K562 (cell line): ENCODE data around the gene SOCS7. TPM values are rescaled to one million over a fixed set of nuclear protein-coding genes. Genes with fewer than 3 reads are reported as not detected.

ENCODE experiments used
- ATAC-seq: fragments of 200-7000 bp; cut with Tn5 transposase; 3 replicates; pipeline ENCODE4 v1.9.1; 2020; ENCODE audit warnings: moderate library complexity
- BruUV-seq: library from RNA; stranded (reverse); fragments of 400-500 nt; replicated peaks from 2 replicates; lab custom pipeline; 2021; lab: Mats Ljungman, UMichigan
- CTCF ChIA-PET: fragments of 300-600 bp; formaldehyde crosslinking; extraction: SDS; loops from one replicate; lab custom pipeline; 2021; ENCODE audit warnings: low intra/inter-chr PET ratio; lab: Yijun Ruan, JAX
- POLR2A ChIA-PET: fragments of 300-600, 350-650 bp; sonication (Branson Sonifier 250); formaldehyde crosslinking; extraction: SDS; loops from one replicate; lab custom pipeline; 2021; ENCODE audit warnings: antibody characterized with exemption, inconsistent platforms; lab: Yijun Ruan, JAX
- DNase-seq, 4 experiments: peaks; one replicate each; pipeline versions ENCODE4 v3.0.0 to v3.0.0-alpha.2; 2011 to 2018; ENCODE audit warnings: low spot score in 3 of 4, mixed read lengths in 3 of 4; ENCODE audit errors: extremely low read depth in 1 of 4
- FAIRE-seq: peaks from 2 replicates; lab custom pipeline; 2011; peaks lifted over from hg19 to GRCh38; lab: Jason Lieb, UNC
- H2AFZ ChIP-seq: 2 replicates; pipeline ENCODE4 v1.6.0; 2011; ENCODE audit warnings: low read depth, low read length, control low read depth, inconsistent platforms
- H3K27ac ChIP-seq: fragments of 200-600 bp; 3 replicates; pipeline ENCODE4 v1.8.0; 2011; ENCODE audit warnings: low read depth, mild to moderate bottlenecking, control low read depth, inconsistent platforms, low read length, moderate library complexity, mixed read lengths; ENCODE audit errors: extremely low read depth
- H3K27me3 ChIP-seq, 2 experiments: fragments of 300-600 bp in 1 of 2; 2 replicates in 1 of 2; 3 replicates in 1 of 2; pipeline versions ENCODE4 v1.6.0 to v1.8.0; 2011; ENCODE audit warnings: inconsistent platforms in 2 of 2, low read length in 2 of 2, mild to moderate bottlenecking in 1 of 2, mixed read lengths in 1 of 2, moderate library complexity in 1 of 2; ENCODE audit not compliant: control insufficient read depth in 2 of 2, insufficient read depth in 2 of 2
- H3K36me3 ChIP-seq: fragments of 300-600 bp; 3 replicates; pipeline ENCODE4 v1.8.0; 2011; ENCODE audit warnings: mild to moderate bottlenecking, low read length, inconsistent platforms; ENCODE audit not compliant: control insufficient read depth, insufficient read depth
- H3K4me1 ChIP-seq, 2 experiments: fragments of 200-600 bp in 1 of 2; replicated peaks in 1 of 2; 2 replicates in 1 of 2; 3 replicates in 1 of 2; pipeline versions ENCODE4 v1.5.1 to v1.8.0; 2011; ENCODE audit warnings: inconsistent platforms in 2 of 2, low read length in 2 of 2, mild to moderate bottlenecking in 1 of 2, mixed read lengths in 1 of 2, moderate library complexity in 1 of 2; ENCODE audit not compliant: control insufficient read depth in 2 of 2, insufficient read depth in 2 of 2
- H3K4me2 ChIP-seq: 2 replicates; pipeline ENCODE4 v1.6.1; 2011; ENCODE audit warnings: low read length, control low read depth, inconsistent platforms, mixed read lengths; ENCODE audit not compliant: insufficient read depth
- H3K4me3 ChIP-seq: fragments of 200-600 bp; sonication (generic), shearing (Covaris generic); 2 replicates; pipeline ENCODE4 v1.5.1; 2016; ENCODE audit warnings: control low read depth, inconsistent platforms
- H3K79me2 ChIP-seq: fragments of 200-600 bp; 3 replicates; pipeline ENCODE4 v1.8.0; 2011; ENCODE audit warnings: low read length, inconsistent platforms; ENCODE audit not compliant: control insufficient read depth, insufficient read depth
- H3K9ac ChIP-seq, 2 experiments: 2 replicates each; pipeline versions ENCODE4 v1.6.0 to v1.6.1; 2011; ENCODE audit warnings: low read depth in 2 of 2, low read length in 2 of 2, control low read depth in 1 of 2, inconsistent platforms in 1 of 2, mild to moderate bottlenecking in 1 of 2, mixed read lengths in 1 of 2; ENCODE audit not compliant: insufficient read depth in 1 of 2
- H3K9me1 ChIP-seq: one replicate; pipeline ENCODE4 v1.6.0; 2011; ENCODE audit warnings: inconsistent platforms, mild to moderate bottlenecking, low read length, moderate library complexity; ENCODE audit not compliant: control insufficient read depth, insufficient read depth
- H3K9me3 ChIP-seq: replicated peaks from 2 replicates; pipeline ENCODE4 v1.5.1; 2011; ENCODE audit warnings: low read depth, low read length, inconsistent platforms; ENCODE audit not compliant: control insufficient read depth, insufficient read depth
- H4K20me1 ChIP-seq: replicated peaks from 2 replicates; pipeline ENCODE4 v1.6.1; 2011; ENCODE audit warnings: low read length, inconsistent platforms, mixed read lengths; ENCODE audit not compliant: control insufficient read depth, insufficient read depth
- ESRRB ChIP-seq: fragments of 250-450 bp; sonication (Bioruptor Pico); IDR thresholded peaks from 2 replicates; pipeline ENCODE4 v1.5.0; 2020; ENCODE audit warnings: mild to moderate bottlenecking, moderate library complexity, borderline replicate concordance
- HOXB6 ChIP-seq: fragments of 250-450 bp; sonication (Bioruptor Pico); IDR thresholded peaks from 2 replicates; pipeline ENCODE4 v1.5.1; 2022; ENCODE audit warnings: mild to moderate bottlenecking, borderline replicate concordance
- NFIC ChIP-seq: fragments of 450-650 bp; IDR thresholded peaks from 2 replicates; pipeline ENCODE4 v1.6.1; 2017; ENCODE audit warnings: mild to moderate bottlenecking, inconsistent platforms
- POLR2H ChIP-seq: IDR thresholded peaks from 2 replicates; pipeline ENCODE4 v1.6.1; 2016; ENCODE audit warnings: missing genetic modification characterization, low read depth, mild to moderate bottlenecking, control low read depth, missing compliant biosample characterization, moderate library complexity
- ZNF197 ChIP-seq: fragments of 200-800 bp; sonication (Bioruptor generic); IDR thresholded peaks from 2 replicates; pipeline ENCODE4 v1.6.1; 2016; ENCODE audit warnings: low read depth, missing genetic modification characterization, missing compliant biosample characterization
- ZNF3 ChIP-seq: fragments of 250-450 bp; sonication (Bioruptor Pico); IDR thresholded peaks from 2 replicates; pipeline ENCODE4 v1.5.0; 2021; ENCODE audit warnings: mild to moderate bottlenecking, moderate library complexity
- ZNF696 ChIP-seq: fragments of 250-450 bp; sonication (Bioruptor Pico); conservative IDR thresholded peaks from 2 replicates; pipeline ENCODE4 v1.4.0; 2020; ENCODE audit warnings: mild to moderate bottlenecking, moderate library complexity
- WGBS: fragments of 100-300 bp; shearing (Covaris generic); methylation state at CpG from one replicate; pipeline ENCODE4 v1.1.6; 2016; ENCODE audit warnings: low coverage, mixed read lengths; ENCODE audit not compliant: insufficient coverage; ENCODE audit errors: missing lambda C conversion rate; 5-methylcytosine and 5-hydroxymethylcytosine counted together
- in situ Hi-C: fragments of 300-500 bp; cut with MboI; formaldehyde crosslinking; loops from 4 replicates; pipeline ENCODE4 v1.15.0; 2018; ENCODE audit warnings: inconsistent platforms, mixed read lengths
- intact Hi-C: fragments of 100-400 bp; cut with micrococcal nuclease; formaldehyde crosslinking; loops from 2 replicates; pipeline ENCODE4 v1.14.2; 2022
- polyA plus RNA-seq, 8 experiments: library from polyadenylated mRNA; depleted of rRNA in 4 of 8; stranded (reverse) in 5 of 8; unstranded in 3 of 8; fragments of >200 nt; fragmentation: Nextera tagmentation in 2 of 8; fragmentation: Illumina TruSeq in 1 of 8; extraction: Ambion mirVana in 2 of 8; extraction: Trizol in 1 of 8; gene quantifications; 2 replicates each; pipeline versions ENCODE4 v1.2.1 to v1.2.3, GENCODE V29; 2011 to 2014; ENCODE audit warnings: inconsistent platforms in 1 of 8, missing spikeins in 1 of 8
- total RNA-seq, 7 experiments: library from RNA; depleted of rRNA in 6 of 7; stranded (reverse); fragments of >200 nt in 6 of 7; fragmentation: Illumina TruSeq in 2 of 7; extraction: Trizol in 2 of 7; gene quantifications; 2 replicates each; pipeline versions ENCODE4 v1.2.1 to v1.2.3, GENCODE V29; 2011 to 2021; ENCODE audit warnings: low replicate concordance in 1 of 7

Gene SOCS7
- total and polyA plus RNA-seq, 9 of the 15 experiments (the other 6 are each of a cell fraction or from before 2014, with no cell fraction given), result 0.94 to 14.5 (median 8.2) TPM

DNA sequence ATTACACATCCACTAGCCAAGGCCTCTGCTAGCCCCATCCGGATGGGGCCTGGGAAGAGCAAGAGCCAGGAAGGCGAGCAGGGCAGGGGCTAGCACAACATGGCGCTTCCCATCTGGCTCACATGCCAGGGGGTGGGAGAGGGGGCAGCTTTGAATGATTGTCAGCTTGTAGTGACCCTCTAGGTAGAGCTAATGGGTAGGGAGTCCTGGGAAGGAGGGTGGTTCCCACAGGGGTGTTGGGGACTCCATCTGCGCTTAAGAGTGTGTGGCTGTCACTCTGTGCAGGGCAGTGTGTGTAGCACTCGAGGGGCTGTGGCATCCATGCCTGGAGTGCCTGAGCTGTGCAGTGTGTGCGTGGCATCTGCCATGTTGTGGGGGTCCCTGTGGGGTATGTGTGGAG lies 101.1 kb downstream of the SOCS7 start:
- TF ChIP-seq ZNF696 (CRISPR knock-in tag) (no peak), ZNF197 (CRISPR knock-in tag) (no peak), POLR2H (tag) (no peak)
- TF ChIP-seq, all 486 proteins: peak for 0
- Histone ChIP-seq H3K9ac (no peak overlapping the region), H3K4me2 (no peak overlapping the region), H3K4me3 (no peak overlapping the region), H4K20me1 (peaks cover 10% of the 10 kb centered on the region), H3K4me1 (peaks cover 6 to 17% of the 10 kb centered on the region in 2 experiments; a peak in 4 of 5 replicates), H3K9me3 (no peaks in the 10 kb centered on the region), H3K9me1 (no peaks in the 10 kb centered on the region), H3K79me2 (no peaks in the 10 kb centered on the region), H3K27me3 (peaks cover 11 to 70% of the 10 kb centered on the region in 2 experiments), H3K36me3 (no peaks in the 10 kb centered on the region), H2AFZ (no peak overlapping the region), H3K27ac (no peak overlapping the region)
- no peak for FAIRE-seq
- WGBS, result 13% methylated on average over 6 of the region's 6 CpGs
- no TSS peak for BruUV-seq
- intact Hi-C loops, result no loop called here
- in situ Hi-C loops, result no loop called here
- ATAC-seq, result no peak
- CTCF ChIA-PET, result no interaction called here
- no peak for DNase-seq
- POLR2A ChIA-PET, result no interaction called here

DNA sequence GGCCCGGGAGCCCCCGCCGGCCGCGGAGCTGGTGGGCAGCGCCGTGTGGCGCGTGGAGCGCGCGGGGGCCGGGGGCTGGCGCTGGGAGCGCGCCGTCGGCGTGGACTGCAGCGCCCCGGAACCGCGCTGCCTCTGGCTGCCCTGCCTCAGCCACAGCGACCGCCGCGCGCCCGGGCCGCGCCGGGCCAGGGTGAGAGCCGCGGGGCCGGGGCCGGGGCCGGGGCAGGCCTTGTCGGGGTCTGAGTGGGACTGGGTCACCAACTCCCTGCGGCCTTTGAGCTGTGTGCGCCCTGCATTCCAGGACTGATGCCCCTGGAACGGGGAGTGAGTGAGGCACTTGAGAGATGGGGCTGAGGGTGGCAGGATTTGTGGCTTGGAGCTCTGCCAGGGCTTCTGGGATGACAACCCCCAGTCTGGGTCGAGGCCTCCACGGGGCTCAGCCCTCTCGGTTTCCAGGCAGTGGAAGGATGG lies 102.3 kb downstream of the SOCS7 start:
- 17% methylated on average over 9 of the region's 44 CpGs for WGBS
- Histone ChIP-seq H3K9me3 (no peaks in the 10 kb centered on the region), H3K27ac (no peak overlapping the region), H4K20me1 (peaks cover 14% of the 10 kb centered on the region; the same call in 1 of the 2 replicates), H3K9ac (no peak overlapping the region), H3K4me2 (no peak overlapping the region), H3K27me3 (peaks cover 13 to 76% of the 10 kb centered on the region in 2 experiments), H3K4me1 (peaks cover 6 to 20% of the 10 kb centered on the region in 2 experiments; a peak in 4 of 5 replicates), H3K79me2 (no peaks in the 10 kb centered on the region), H3K36me3 (no peaks in the 10 kb centered on the region), H3K9me1 (no peaks in the 10 kb centered on the region), H3K4me3 (no peak overlapping the region), H2AFZ (no peak overlapping the region)
- ChIA-PET CTCF (no interaction called here), POLR2A (no interaction called here)
- DNase-seq (peak in 1 of 4 experiments; percentile 31), FAIRE-seq (no peak), ATAC-seq (no peak)
- no peak for TF ChIP-seq HOXB6 (CRISPR knock-in tag)
- TF ChIP-seq ESRRB (CRISPR knock-in tag), result no peak
- no peak for TF ChIP-seq ZNF3 (CRISPR knock-in tag)
- TF ChIP-seq NFIC, result peak; percentile 27; the same call in 1 of the 2 replicates
- intact Hi-C loops (no loop called here), in situ Hi-C loops (no loop called here)
- no TSS peak for BruUV-seq
